Skeletal muscle satellite cell (primary cell): ENCODE results near the gene CCL2.

ENCODE experiments used
- H3K27me3 ChIP-seq: 2 replicates; pipeline ENCODE4 v1.7.0; 2013; ENCODE audit warnings: low read length; ENCODE audit not compliant: control insufficient read depth, insufficient read depth
- H3K36me3 ChIP-seq: 2 replicates; pipeline ENCODE4 v1.7.0; 2013; ENCODE audit warnings: mild to moderate bottlenecking, control low read depth, low read length; ENCODE audit not compliant: insufficient read depth
- H3K4me1 ChIP-seq: 2 replicates; pipeline ENCODE4 v1.7.0; 2013; ENCODE audit warnings: low read length; ENCODE audit not compliant: control insufficient read depth, insufficient read depth
- H3K4me2 ChIP-seq: 2 replicates; pipeline ENCODE4 v1.7.0; 2013; ENCODE audit warnings: mild to moderate bottlenecking, low read length
- H3K4me3 ChIP-seq: 2 replicates; pipeline ENCODE4 v1.7.0; 2013; ENCODE audit warnings: low read length
- H3K9ac ChIP-seq: 2 replicates; pipeline ENCODE4 v1.7.0; 2013; ENCODE audit warnings: mild to moderate bottlenecking, low read depth, low read length, moderate library complexity
- H3K9me3 ChIP-seq: replicated peaks from 2 replicates; pipeline ENCODE4 v1.7.0; 2013; ENCODE audit warnings: mild to moderate bottlenecking, control low read depth, low read length

CCL2 gene

DNA sequence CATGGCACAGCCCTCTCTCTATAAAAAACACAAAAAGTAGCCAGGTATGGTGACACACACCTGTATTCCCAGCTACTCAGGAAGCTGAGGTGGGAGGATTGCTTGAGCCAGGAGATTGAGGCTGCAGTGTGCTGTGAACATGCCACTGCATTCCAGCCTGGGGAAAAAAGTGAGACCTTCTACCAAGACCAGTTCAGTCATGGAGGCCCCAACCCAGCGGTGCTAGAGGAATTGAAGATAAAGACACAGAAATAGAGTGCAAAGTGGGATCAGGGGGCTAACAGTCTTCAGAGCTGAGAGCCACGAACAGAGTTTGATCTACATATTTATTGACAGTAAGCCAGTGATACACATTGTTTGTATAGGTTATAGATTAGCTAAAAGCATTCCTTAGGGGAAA is 48.5 kb downstream of the CCL2 start:
- Histone ChIP-seq H3K4me1 (peaks cover 9% of the 10 kb centered on the region), H3K4me3 (no peak overlapping the region), H3K27me3 (no peaks in the 10 kb centered on the region), H3K36me3 (no peaks in the 10 kb centered on the region), H3K9me3 (no peaks in the 10 kb centered on the region), H3K9ac (no peak overlapping the region), H3K4me2 (no peak overlapping the region)

DNA sequence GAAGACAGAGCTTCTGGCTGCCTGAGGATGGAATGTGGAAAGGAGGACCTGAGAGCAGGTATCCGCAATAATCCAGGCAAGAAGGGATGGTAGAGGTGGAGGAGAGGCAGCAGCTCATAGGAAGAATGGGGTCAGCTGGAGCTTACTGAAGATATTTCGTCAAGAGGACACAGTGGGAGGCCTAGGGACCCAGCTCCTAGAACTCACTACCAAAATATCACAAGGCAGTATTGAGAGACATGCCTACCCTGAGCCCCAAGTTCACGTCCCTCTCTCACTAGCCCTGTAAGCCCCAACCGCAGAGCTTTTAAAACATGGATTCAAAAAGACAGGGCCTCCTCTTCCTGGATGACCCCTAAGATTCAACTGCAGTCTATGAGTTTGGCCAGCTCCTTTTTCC is 50.0 kb downstream of the CCL2 start:
- Histone ChIP-seq H3K9me3 (no peaks in the 10 kb centered on the region), H3K4me2 (no peak overlapping the region), H3K4me3 (no peak overlapping the region), H3K27me3 (no peaks in the 10 kb centered on the region), H3K36me3 (no peaks in the 10 kb centered on the region), H3K4me1 (peaks cover 9% of the 10 kb centered on the region), H3K9ac (no peak overlapping the region)

DNA sequence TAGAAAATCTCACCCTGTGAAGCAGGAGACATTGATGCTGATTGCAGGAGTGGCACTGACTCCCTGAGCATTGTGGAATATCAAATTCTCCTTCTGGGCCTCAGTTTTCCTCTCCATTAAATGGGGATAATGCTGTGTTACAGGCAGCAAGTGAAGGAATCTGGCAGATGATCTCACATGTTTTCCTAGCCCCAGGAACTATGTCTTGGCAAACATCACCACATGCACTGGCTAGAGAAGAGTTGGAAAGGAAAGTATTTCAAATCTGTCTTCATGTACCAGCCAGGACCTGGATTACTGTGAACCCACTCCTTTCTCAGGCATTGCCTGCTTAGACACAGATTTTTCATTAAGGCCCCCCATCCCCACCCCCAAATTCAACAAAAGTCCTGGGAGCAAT is 50.5 kb downstream of the CCL2 start:
- Histone ChIP-seq H3K9ac (no peak overlapping the region), H3K4me1 (peaks cover 6% of the 10 kb centered on the region), H3K27me3 (no peaks in the 10 kb centered on the region), H3K9me3 (no peaks in the 10 kb centered on the region), H3K36me3 (no peaks in the 10 kb centered on the region), H3K4me2 (no peak overlapping the region), H3K4me3 (no peak overlapping the region)

DNA sequence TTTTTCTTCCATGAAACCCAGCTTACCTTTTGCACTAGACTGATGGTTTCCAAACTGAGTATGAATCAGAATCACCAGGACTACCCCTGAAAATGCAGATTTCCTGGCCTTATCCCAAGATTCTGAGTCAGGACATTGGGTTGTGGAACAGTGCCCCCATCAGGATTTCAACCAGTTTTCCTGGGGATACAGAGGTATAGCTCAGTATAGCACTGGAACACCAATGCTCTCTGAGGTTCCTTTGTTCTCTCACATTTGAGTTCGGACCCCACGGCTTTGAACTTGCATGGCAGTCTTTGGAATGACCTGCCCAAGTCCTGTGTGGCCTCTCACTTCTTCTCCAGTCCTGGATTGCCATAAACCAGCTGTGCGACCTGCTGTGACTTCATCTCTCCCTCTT is 51.4 kb downstream of the CCL2 start:
- H3K4me3 ChIP-seq = no peak overlapping the region
- no peaks in the 10 kb centered on the region for H3K9me3 ChIP-seq
- H3K4me1 ChIP-seq = no peaks in the 10 kb centered on the region
- no peak overlapping the region for H3K9ac ChIP-seq
- H3K27me3 ChIP-seq = no peaks in the 10 kb centered on the region
- no peaks in the 10 kb centered on the region for H3K36me3 ChIP-seq
- no peak overlapping the region for H3K4me2 ChIP-seq
